GM23248 (cell line): ENCODE results near the gene TTC3.

Experiments
- EZH2 ChIP-seq: fragments of 200-600 bp; sonication (generic); IDR thresholded peaks from 2 replicates; pipeline ENCODE4 v1.6.1; 2018; ENCODE audit warnings: antibody characterized with exemption, mild to moderate bottlenecking; ENCODE audit not compliant: insufficient read depth, poor library complexity, severe bottlenecking
- EZH2phosphoT487 ChIP-seq: fragments of 200-600 bp; sonication (generic); IDR thresholded peaks from 2 replicates; pipeline ENCODE4 v1.6.1; 2018; ENCODE audit warnings: antibody characterized with exemption, moderate library complexity, mild to moderate bottlenecking, low read depth; ENCODE audit not compliant: insufficient read depth

DNA sequence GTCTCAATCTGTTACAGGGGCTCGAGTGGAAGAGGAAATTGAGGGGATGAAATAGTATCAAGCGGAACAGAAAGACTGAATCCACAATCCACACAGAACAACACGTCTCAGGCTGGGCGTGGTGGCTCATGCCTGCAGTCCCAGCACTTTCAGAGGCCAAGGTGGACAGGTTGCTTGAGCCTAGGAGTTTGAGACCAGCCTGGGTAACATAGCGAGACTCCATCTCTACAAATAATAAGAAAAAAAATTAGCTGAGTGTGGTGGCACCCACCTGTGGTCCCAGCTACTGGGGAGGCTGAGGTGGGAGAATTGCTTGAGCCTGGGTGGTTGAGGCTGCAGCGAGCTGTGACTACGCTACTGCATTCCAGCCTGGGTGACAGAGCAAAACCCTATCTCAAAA is 168.4 kb downstream of the TTC3 start:
- TF ChIP-seq EZH2 (no peak), EZH2phosphoT487 (no peak)
